HG02981 (cell line): Measurements from ENCODE around the gene SUSD3.

Experiments
- ATAC-seq: cut with Tn5 transposase; IDR thresholded peaks from one replicate; pipeline ENCODE4 v1.9.1; 2021; ENCODE audit warnings: mild to moderate bottlenecking, moderate library complexity; ENCODE audit not compliant: unreplicated experiment

The SUSD3 gene

DNA sequence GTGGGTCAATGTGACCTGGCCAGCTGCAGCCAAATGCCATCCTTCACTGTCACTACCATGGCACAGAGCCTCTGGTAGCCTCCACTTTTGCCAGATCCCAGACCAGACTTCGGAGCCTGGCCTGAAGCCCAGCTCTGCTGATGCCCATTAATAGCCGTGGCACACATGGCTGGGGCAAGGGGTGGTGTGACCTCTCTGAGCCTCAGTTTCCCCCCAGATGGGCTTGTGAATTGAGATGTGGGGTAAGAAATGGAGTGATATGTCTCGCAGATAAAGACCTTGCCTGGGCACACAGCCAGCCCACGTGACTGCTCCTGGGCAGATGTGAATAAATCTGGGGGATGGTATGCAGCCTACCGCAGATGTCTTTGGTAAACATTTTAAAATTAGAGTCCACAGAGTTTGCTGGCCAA is 13.9 kb downstream of the SUSD3 start:
- no peak for ATAC-seq

DNA sequence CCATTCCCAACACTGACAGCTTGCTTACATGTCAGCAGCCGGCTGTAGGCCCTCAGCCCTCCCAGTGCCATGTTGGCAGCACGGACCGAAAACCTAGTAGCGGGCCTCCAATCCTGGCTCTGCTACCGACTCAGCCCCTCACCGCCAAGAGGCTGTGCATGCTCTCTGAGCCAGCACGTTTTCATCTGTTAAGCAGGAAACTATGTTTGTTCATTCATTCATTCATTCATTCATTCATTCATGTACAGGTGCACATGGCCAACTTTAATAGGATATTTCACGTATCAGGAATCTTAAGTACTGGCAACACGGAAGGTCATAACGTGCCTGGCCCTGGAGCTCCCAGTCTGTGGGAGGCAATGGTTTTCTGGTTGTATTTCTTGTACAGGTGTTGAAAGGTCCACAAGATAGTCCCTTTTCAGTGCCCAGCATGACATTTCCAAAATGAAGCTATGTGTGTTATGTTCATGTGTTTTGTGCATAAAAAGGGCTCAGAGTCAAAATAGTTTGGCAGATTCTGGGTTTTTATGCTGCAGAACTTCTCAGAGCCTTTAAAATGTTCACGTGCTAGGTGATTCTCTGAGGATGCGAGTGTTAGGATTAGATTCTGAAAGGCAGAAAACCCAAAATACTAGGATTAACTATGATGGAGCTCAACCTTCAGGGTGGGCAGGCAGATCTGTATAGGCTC is 17.7 kb downstream of the SUSD3 start:
- no peak for ATAC-seq

DNA sequence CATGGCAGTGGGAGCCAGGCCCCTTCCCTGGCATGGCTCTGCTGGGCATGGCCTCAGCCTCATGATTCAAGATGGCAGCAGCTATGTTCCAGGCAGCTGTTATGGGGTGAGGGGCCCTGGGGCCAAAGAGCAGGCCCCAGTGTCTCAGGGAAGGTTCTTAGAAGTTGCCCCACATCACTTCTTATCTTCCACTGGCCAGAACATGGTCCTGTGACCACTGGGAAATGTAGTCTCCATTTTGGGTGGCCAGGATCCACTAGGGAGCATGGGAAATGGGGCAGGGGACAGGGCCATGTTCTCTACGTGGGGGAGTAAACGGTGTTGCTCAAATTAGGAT is 18.3 kb downstream of the SUSD3 start:
- no peak for ATAC-seq

- no peak for ATAC-seq
Observed at GRCh38 chr9:93077367-93077766, 18.9 kb downstream of the SUSD3 start.

GRCh38 chr9:93077811-93078210 is 19.3 kb downstream of the SUSD3 start:
- ATAC-seq, result no peak

GRCh38 chr9:93079371-93079770 is 20.9 kb downstream of the SUSD3 start:
- ATAC-seq, result no peak

DNA sequence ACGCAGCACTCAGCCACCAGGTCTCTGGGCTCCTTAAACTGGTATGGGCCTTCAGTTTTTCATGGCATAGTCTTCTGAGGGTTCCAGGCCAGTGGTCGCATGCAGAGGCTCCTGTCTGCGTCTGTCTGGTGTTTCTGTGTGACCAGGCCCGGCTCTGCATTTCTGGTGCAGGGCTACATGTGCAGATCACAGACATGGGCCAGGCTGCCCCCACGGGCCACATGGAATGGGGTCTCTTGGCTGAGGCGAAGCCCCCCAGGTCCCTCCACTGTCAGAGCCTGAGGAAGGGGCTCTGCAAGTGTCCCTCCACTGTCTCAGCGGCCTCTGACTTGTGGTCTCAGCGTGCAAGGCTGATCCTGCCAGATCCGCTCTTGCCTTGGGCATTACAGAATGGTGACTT is 21.9 kb downstream of the SUSD3 start:
- ATAC-seq, result no peak

- no peak for ATAC-seq
Observed at GRCh38 chr9:93081081-93081529, 22.6 kb downstream of the SUSD3 start.

- no peak for ATAC-seq
Observed at GRCh38 chr9:93081931-93082330, 23.4 kb downstream of the SUSD3 start.

GRCh38 chr9:93082841-93083411 is 24.4 kb downstream of the SUSD3 start:
- ATAC-seq, result no peak

DNA sequence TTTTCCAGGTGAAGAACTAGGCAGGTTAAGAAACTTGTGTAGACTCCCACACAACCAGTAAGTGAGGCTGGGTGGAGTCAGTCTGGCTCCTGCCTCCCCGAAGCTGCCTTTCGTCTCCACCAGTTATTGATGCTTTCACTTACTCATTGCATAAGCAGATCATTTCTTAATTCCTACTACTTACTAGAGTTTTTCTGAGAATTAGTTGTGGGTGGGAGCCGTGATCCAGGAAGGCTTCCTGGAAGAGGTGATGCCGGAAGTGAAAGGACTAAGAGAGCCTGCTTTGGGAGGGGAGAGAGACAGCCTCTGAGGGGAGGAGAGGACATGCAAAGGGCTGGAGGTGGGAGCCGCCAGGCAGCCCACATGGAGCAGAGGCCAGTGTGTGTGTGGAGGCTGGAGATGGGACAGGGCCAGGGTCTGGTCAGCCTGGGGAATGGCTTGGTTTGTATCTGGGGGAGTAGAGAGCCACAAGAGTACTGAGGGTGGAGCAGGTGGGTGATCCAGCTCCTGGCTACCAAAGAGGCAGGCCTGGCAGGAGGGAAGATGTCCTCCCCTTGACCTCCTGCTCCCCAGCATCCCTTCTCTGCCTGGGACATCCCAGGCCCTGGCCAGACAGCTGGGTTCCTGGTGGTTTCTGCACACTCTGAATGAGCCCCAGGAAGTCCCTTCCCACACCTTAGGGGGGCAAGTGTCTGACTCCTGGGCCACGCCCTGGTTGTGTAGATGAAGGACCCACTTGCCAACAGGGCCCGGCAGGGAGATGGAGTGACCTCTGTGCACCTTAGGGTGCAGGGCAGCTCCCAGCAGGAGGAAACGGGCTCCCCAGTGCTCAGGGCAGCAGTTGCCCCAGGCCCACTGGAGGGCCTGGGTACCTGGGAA is 25.3 kb downstream of the SUSD3 start:
- ATAC-seq, result no peak

DNA sequence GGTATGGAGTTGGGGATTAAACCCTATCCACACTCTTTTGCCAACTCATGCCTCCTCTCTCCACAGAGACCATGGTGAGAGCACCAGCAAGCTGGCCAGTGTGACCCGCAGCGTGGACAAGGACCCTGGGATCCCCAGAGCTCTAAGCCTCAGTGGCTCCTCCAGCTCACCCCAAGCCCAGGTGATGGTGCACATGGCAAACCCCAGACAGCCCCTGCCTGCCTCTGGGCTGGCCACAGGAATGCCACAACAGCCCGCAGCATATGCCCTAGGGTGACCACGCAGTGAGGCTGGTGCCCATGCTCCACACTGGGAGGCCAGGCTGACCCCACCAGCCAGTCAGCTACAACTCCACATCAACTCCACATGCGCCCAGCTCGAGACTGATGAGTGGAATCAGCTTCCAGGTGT is 26.0 kb downstream of the SUSD3 start:
- no peak for ATAC-seq

DNA sequence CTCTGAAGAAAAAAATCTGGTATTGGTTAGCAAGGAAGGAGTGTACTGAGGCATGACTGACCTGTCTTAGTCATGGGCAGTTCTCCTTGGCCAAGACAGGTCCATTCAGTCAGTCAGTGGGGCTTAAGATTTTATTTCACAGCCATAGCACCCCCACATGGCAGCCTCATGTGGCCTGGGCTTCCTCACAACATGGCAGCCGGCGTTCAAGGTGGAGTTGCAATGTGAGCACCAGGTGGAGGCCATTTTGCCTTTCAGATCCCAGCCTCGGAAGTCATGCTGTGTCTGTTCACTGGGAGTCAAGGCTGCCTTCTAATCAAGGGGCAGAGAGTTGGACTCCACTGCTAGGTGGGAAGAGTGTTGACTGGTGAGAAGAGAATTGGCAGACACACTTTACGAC is 27.2 kb downstream of the SUSD3 start:
- no peak for ATAC-seq

DNA sequence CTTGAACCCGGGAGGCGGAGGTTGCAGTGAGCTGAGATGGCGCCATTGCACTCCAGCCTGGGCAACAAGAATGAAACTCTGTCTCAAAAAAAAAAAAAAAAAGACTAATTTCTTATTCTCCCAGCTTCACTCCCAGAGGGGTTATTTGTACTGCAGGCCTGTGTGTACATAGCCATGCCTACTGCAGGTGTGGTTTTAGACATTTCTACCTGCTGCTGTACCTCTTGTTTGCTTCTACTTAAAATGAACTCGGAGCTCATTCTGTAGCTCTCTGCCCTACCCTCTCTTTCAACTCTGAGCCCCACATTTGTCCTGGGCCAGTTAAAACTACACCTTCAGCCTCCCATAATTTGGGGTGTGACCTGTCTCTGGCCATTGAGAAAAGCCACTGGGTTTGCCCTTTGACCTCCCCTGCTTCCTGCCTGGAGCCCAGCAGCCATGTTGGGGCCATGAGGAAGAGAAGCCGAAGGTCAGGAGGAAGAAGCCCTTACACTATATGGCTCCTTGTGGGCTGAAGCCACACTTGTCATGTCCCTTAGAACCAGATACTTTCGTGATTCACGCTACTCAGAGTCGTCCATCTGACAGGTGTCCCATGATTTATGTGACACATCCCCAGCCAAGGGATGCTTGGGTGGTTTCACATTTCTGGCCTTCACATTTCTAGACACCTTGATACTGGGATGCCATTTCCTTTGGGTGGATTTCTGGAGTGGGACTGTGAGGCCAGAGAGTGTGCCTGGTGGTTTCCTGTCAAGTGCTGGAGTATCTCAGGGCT is 28.1 kb downstream of the SUSD3 start:
- ATAC-seq, result no peak

DNA sequence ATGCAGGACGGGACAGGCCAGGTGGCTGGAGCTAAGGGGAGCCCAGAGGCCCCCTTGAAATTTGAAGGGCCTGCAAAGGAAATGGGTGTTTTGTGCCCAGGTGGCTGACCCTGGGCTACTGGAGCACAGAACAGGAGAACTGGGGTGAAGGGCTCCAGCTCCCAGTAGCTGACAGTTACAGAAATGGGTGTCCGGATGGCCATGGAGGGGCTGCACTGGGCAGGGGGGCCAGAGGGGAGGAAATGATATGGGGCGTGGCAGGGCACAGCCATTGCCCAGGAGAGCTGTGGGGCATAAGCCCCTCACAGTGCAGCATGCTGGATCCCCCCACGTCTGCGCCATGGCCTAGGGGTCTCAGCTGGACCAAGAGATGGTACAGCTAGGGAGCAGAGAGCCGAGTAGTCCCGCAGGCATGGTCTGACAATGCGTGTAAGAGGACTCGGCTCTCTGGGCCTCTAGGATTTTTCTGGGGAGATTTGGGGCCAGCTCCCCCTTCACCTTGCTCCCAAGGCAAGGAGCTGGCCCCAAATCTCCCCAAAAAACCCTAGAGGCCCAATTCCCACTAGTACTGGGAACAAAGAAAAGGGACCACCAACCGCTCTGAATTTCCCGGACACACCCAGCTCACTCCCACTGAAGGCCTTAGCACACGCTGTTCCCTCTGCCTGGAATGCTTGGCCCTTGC is 29.6 kb downstream of the SUSD3 start:
- no peak for ATAC-seq

GRCh38 chr9:93088656-93089015 is 30.1 kb downstream of the SUSD3 start:
- no peak for ATAC-seq

DNA sequence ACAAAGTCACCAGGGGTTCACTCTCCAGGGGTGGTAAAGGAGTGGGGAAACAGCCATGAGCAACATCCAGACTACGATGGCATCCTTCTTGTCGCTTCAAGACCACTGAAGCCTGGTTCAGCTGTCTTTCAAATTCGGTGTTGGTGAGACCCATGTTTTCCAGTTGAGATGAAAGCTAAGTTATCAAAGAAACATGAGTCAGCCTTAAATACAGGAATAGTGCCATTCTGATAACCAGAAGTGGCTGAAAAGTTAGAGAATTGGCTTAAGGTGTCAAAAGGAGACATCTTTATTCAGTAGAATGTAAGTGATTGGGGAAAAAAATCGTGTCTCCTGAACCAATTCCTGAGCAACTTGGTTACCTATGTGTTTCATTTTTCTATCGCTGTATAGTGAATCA is 30.5 kb downstream of the SUSD3 start:
- ATAC-seq, result no peak

DNA sequence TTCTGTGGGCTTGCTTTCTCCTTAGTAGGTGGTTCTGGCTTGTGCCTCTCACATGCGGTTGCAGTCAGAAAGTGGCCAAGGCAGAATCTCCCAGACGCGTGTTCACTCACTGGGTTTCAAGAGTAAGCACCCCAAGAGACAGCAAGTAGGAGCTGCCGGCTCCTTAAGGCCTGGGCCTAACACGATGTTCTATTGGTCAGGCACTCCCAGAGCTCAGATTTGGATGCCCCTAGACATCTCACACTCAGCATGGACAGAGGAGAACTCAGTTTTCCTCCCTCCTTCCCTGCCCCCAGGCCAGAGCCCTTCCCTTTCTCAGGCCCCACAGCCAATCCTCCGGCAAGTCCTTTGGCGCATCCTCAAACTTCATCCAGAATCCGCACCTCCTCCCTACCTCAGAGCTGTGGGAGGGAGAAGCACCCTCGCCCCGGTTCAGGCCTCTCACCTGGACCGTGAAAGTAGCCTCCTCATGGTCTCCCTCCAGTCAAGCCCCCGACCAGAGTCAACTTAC is 31.0 kb downstream of the SUSD3 start:
- ATAC-seq, result no peak

GRCh38 chr9:93090091-93090655 is 31.7 kb downstream of the SUSD3 start:
- no peak for ATAC-seq

DNA sequence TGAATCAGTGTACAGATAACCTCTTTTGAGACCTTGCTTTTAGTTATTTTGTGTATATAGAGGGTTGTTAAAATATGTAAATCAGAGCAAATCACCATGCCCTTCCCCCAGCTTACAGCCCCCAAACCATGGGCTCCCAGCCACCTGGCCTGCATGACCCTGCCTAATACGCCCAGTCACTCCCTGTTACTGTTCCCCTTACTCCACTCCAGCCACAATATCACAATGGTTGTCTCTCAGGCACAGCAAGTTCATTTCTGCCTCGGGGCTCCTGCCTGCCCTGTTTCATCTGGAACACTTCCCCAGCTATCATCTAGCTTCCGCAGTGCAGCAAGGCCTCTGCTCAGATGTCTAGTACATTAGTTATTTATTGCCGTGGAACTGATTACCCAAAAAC is 32.6 kb downstream of the SUSD3 start:
- ATAC-seq, result no peak
